K562 (cell line): ENCODE data around the gene ASZ1. TPM values are rescaled to one million over a fixed set of nuclear protein-coding genes. Genes with fewer than 3 reads are reported as not detected.

Experiments used
- ATAC-seq: fragments of 200-7000 bp; cut with Tn5 transposase; 3 replicates; pipeline ENCODE4 v1.9.1; 2020; ENCODE audit warnings: moderate library complexity
- BruUV-seq: library from RNA; stranded (reverse); fragments of 400-500 nt; replicated peaks from 2 replicates; lab custom pipeline; 2021; lab: Mats Ljungman, UMichigan
- CTCF ChIA-PET: fragments of 300-600 bp; formaldehyde crosslinking; extraction: SDS; loops from one replicate; lab custom pipeline; 2021; ENCODE audit warnings: low intra/inter-chr PET ratio; lab: Yijun Ruan, JAX
- POLR2A ChIA-PET: fragments of 300-600, 350-650 bp; sonication (Branson Sonifier 250); formaldehyde crosslinking; extraction: SDS; loops from one replicate; lab custom pipeline; 2021; ENCODE audit warnings: antibody characterized with exemption, inconsistent platforms; lab: Yijun Ruan, JAX
- DNase-seq, 4 experiments: peaks; one replicate each; pipeline versions ENCODE4 v3.0.0 to v3.0.0-alpha.2; 2011 to 2018; ENCODE audit warnings: low spot score in 3 of 4, mixed read lengths in 3 of 4; ENCODE audit errors: extremely low read depth in 1 of 4
- FAIRE-seq: peaks from 2 replicates; lab custom pipeline; 2011; peaks lifted over from hg19 to GRCh38; lab: Jason Lieb, UNC
- H2AFZ ChIP-seq: 2 replicates; pipeline ENCODE4 v1.6.0; 2011; ENCODE audit warnings: low read depth, low read length, control low read depth, inconsistent platforms
- H3K27ac ChIP-seq: fragments of 200-600 bp; 3 replicates; pipeline ENCODE4 v1.8.0; 2011; ENCODE audit warnings: low read depth, mild to moderate bottlenecking, control low read depth, inconsistent platforms, low read length, moderate library complexity, mixed read lengths; ENCODE audit errors: extremely low read depth
- H3K27me3 ChIP-seq, 2 experiments: fragments of 300-600 bp in 1 of 2; 2 replicates in 1 of 2; 3 replicates in 1 of 2; pipeline versions ENCODE4 v1.6.0 to v1.8.0; 2011; ENCODE audit warnings: inconsistent platforms in 2 of 2, low read length in 2 of 2, mild to moderate bottlenecking in 1 of 2, mixed read lengths in 1 of 2, moderate library complexity in 1 of 2; ENCODE audit not compliant: control insufficient read depth in 2 of 2, insufficient read depth in 2 of 2
- H3K36me3 ChIP-seq: fragments of 300-600 bp; 3 replicates; pipeline ENCODE4 v1.8.0; 2011; ENCODE audit warnings: mild to moderate bottlenecking, low read length, inconsistent platforms; ENCODE audit not compliant: control insufficient read depth, insufficient read depth
- H3K4me1 ChIP-seq, 2 experiments: fragments of 200-600 bp in 1 of 2; replicated peaks in 1 of 2; 2 replicates in 1 of 2; 3 replicates in 1 of 2; pipeline versions ENCODE4 v1.5.1 to v1.8.0; 2011; ENCODE audit warnings: inconsistent platforms in 2 of 2, low read length in 2 of 2, mild to moderate bottlenecking in 1 of 2, mixed read lengths in 1 of 2, moderate library complexity in 1 of 2; ENCODE audit not compliant: control insufficient read depth in 2 of 2, insufficient read depth in 2 of 2
- H3K4me2 ChIP-seq: 2 replicates; pipeline ENCODE4 v1.6.1; 2011; ENCODE audit warnings: low read length, control low read depth, inconsistent platforms, mixed read lengths; ENCODE audit not compliant: insufficient read depth
- H3K4me3 ChIP-seq: fragments of 200-600 bp; sonication (generic), shearing (Covaris generic); 2 replicates; pipeline ENCODE4 v1.5.1; 2016; ENCODE audit warnings: control low read depth, inconsistent platforms
- H3K79me2 ChIP-seq: fragments of 200-600 bp; 3 replicates; pipeline ENCODE4 v1.8.0; 2011; ENCODE audit warnings: low read length, inconsistent platforms; ENCODE audit not compliant: control insufficient read depth, insufficient read depth
- H3K9ac ChIP-seq, 2 experiments: 2 replicates each; pipeline versions ENCODE4 v1.6.0 to v1.6.1; 2011; ENCODE audit warnings: low read depth in 2 of 2, low read length in 2 of 2, control low read depth in 1 of 2, inconsistent platforms in 1 of 2, mild to moderate bottlenecking in 1 of 2, mixed read lengths in 1 of 2; ENCODE audit not compliant: insufficient read depth in 1 of 2
- H3K9me1 ChIP-seq: one replicate; pipeline ENCODE4 v1.6.0; 2011; ENCODE audit warnings: inconsistent platforms, mild to moderate bottlenecking, low read length, moderate library complexity; ENCODE audit not compliant: control insufficient read depth, insufficient read depth
- H3K9me3 ChIP-seq: replicated peaks from 2 replicates; pipeline ENCODE4 v1.5.1; 2011; ENCODE audit warnings: low read depth, low read length, inconsistent platforms; ENCODE audit not compliant: control insufficient read depth, insufficient read depth
- H4K20me1 ChIP-seq: replicated peaks from 2 replicates; pipeline ENCODE4 v1.6.1; 2011; ENCODE audit warnings: low read length, inconsistent platforms, mixed read lengths; ENCODE audit not compliant: control insufficient read depth, insufficient read depth
- CEBPB ChIP-seq: fragments of 450-650 bp; IDR thresholded peaks from 2 replicates; pipeline ENCODE4 v1.6.1; 2016; ENCODE audit warnings: missing genetic modification characterization, missing compliant biosample characterization
- NKRF ChIP-seq: fragments of 450-650 bp; IDR thresholded peaks from 2 replicates; pipeline ENCODE4 v1.6.1; 2016; ENCODE audit warnings: borderline replicate concordance
- TAL1 ChIP-seq: fragments of 450-650 bp; IDR thresholded peaks from 2 replicates; pipeline ENCODE4 v1.6.1; 2016; ENCODE audit warnings: mild to moderate bottlenecking
- TCF3 ChIP-seq: sonication (generic); formaldehyde crosslinking; IDR thresholded peaks from 2 replicates; pipeline ENCODE4 v1.4.0; 2020; ENCODE audit warnings: mild to moderate bottlenecking, missing genetic modification reagents
- TCF7L2 ChIP-seq: fragments of 150-350 bp; IDR thresholded peaks from 2 replicates; pipeline ENCODE4 v1.6.1; 2016; ENCODE audit warnings: low read depth, mild to moderate bottlenecking, low read length, moderate library complexity
- YBX1 ChIP-seq: fragments of 450-650 bp; IDR thresholded peaks from 2 replicates; pipeline ENCODE4 v1.7.1; 2016; ENCODE audit warnings: mild to moderate bottlenecking
- ZEB2 ChIP-seq: fragments of 450-650 bp; IDR thresholded peaks from 2 replicates; pipeline ENCODE4 v1.6.1; 2016
- ZNF57 ChIP-seq: fragments of 450-650 bp; formaldehyde crosslinking; IDR thresholded peaks from 2 replicates; pipeline ENCODE4 v1.4.0; 2020; ENCODE audit warnings: mild to moderate bottlenecking, moderate library complexity
- in situ Hi-C: fragments of 300-500 bp; cut with MboI; formaldehyde crosslinking; loops from 4 replicates; pipeline ENCODE4 v1.15.0; 2018; ENCODE audit warnings: inconsistent platforms, mixed read lengths
- intact Hi-C: fragments of 100-400 bp; cut with micrococcal nuclease; formaldehyde crosslinking; loops from 2 replicates; pipeline ENCODE4 v1.14.2; 2022
- polyA plus RNA-seq, 8 experiments: library from polyadenylated mRNA; depleted of rRNA in 4 of 8; stranded (reverse) in 5 of 8; unstranded in 3 of 8; fragments of >200 nt; fragmentation: Nextera tagmentation in 2 of 8; fragmentation: Illumina TruSeq in 1 of 8; extraction: Ambion mirVana in 2 of 8; extraction: Trizol in 1 of 8; gene quantifications; 2 replicates each; pipeline versions ENCODE4 v1.2.1 to v1.2.3, GENCODE V29; 2011 to 2014; ENCODE audit warnings: inconsistent platforms in 1 of 8, missing spikeins in 1 of 8
- total RNA-seq, 7 experiments: library from RNA; depleted of rRNA in 6 of 7; stranded (reverse); fragments of >200 nt in 6 of 7; fragmentation: Illumina TruSeq in 2 of 7; extraction: Trizol in 2 of 7; gene quantifications; 2 replicates each; pipeline versions ENCODE4 v1.2.1 to v1.2.3, GENCODE V29; 2011 to 2021; ENCODE audit warnings: low replicate concordance in 1 of 7
- TF ChIP-seq, protein P1 (sequence below): sonication (generic); formaldehyde crosslinking; IDR thresholded peaks from 2 replicates; pipeline ENCODE4 v1.5.0; 2020; ENCODE audit warnings: missing genetic modification reagents

Gene ASZ1
- total and polyA plus RNA-seq, 9 of the 15 experiments (the other 6 are each of a cell fraction or from before 2014, with no cell fraction given): not detected

GRCh38 chr7:117362294-117362888 lies 64.9 kb downstream of the ASZ1 start:
- H2AFZ ChIP-seq: no peak overlapping the region
- H3K27ac ChIP-seq: no peak overlapping the region
- H3K9ac ChIP-seq: no peak overlapping the region
- no peaks in the 10 kb centered on the region for H4K20me1 ChIP-seq
- no peaks in the 10 kb centered on the region for H3K9me1 ChIP-seq
- in situ Hi-C loops (no loop called here), intact Hi-C loops (no loop called here)
- ATAC-seq: no peak
- H3K27me3 ChIP-seq: no peaks in the 10 kb centered on the region
- no peak for TF ChIP-seq YBX1
- no peak for TF ChIP-seq TAL1
- TF ChIP-seq CEBPB: no peak
- TF ChIP-seq NKRF: no peak
- no peak for TF ChIP-seq ZNF57 (CRISPR knock-in tag)
- TF ChIP-seq TCF7L2: no peak
- no peak for TF ChIP-seq ZEB2
- TF ChIP-seq, protein P1, sequence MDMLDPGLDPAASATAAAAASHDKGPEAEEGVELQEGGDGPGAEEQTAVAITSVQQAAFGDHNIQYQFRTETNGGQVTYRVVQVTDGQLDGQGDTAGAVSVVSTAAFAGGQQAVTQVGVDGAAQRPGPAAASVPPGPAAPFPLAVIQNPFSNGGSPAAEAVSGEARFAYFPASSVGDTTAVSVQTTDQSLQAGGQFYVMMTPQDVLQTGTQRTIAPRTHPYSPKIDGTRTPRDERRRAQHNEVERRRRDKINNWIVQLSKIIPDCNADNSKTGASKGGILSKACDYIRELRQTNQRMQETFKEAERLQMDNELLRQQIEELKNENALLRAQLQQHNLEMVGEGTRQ (CRISPR knock-in tag): no peak
- no peak for TF ChIP-seq TCF3 (CRISPR knock-in tag)
- H3K36me3 ChIP-seq: no peaks in the 10 kb centered on the region
- POLR2A ChIA-PET: no interaction called here
- BruUV-seq: no TSS peak
- H3K4me3 ChIP-seq: no peak overlapping the region
- no peak for FAIRE-seq
- no peaks in the 10 kb centered on the region for H3K79me2 ChIP-seq
- DNase-seq: no peak
- H3K4me2 ChIP-seq: no peak overlapping the region
- H3K4me1 ChIP-seq: no peaks in the 10 kb centered on the region
- CTCF ChIA-PET: no interaction called here
- H3K9me3 ChIP-seq: no peaks in the 10 kb centered on the region
